Esophagus (tissue), 2 donors: ENCODE measurements around the gene MIB2. TPM values are rescaled to one million over a fixed set of nuclear protein-coding genes. Genes with fewer than 3 reads are reported as not detected.

Experiments
- H3K27ac ChIP-seq, 2 donors: one replicate each; pipeline ENCODE4 v1.5.1; 2013; ENCODE audit warnings: low read depth in 2 of 2, mild to moderate bottlenecking in 2 of 2, inconsistent platforms in 1 of 2, low read length in 1 of 2, moderate library complexity in 1 of 2
- H3K27me3 ChIP-seq, 2 donors: one replicate each; pipeline ENCODE4 v1.6.1; 2013; ENCODE audit warnings: low read length in 2 of 2, control low read depth in 1 of 2, mild to moderate bottlenecking in 1 of 2; ENCODE audit not compliant: insufficient read depth in 2 of 2, control insufficient read depth in 1 of 2
- H3K36me3 ChIP-seq, 2 donors: one replicate each; pipeline ENCODE4 v1.6.1; 2013; ENCODE audit warnings: low read length in 1 of 2; ENCODE audit not compliant: control insufficient read depth in 2 of 2, insufficient read depth in 2 of 2
- H3K4me1 ChIP-seq, 2 donors: one replicate each; pipeline ENCODE4 v1.6.1; 2013; ENCODE audit warnings: low read length in 1 of 2; ENCODE audit not compliant: control insufficient read depth in 2 of 2, insufficient read depth in 2 of 2
- H3K4me3 ChIP-seq, 2 donors: one replicate each; pipeline ENCODE4 v1.5.1; 2013; ENCODE audit warnings: low read length in 2 of 2, mild to moderate bottlenecking in 2 of 2, low read depth in 1 of 2, moderate library complexity in 1 of 2
- H3K9me3 ChIP-seq, 2 donors: one replicate each; pipeline ENCODE4 v1.6.1; 2013; ENCODE audit warnings: mild to moderate bottlenecking in 2 of 2, low read depth in 1 of 2, low read length in 1 of 2, moderate library complexity in 1 of 2; ENCODE audit not compliant: control insufficient read depth in 2 of 2, insufficient read depth in 1 of 2
- WGBS, 2 donors: extraction: QIAGEN DNeasy Blood & Tissue Kit; methylation state at CpG; one replicate each; pipeline ENCODE4 v1.1.7; 2013; 5-methylcytosine and 5-hydroxymethylcytosine counted together
- polyA plus RNA-seq, 2 donors: library from polyadenylated mRNA; stranded (reverse); fragments of 200-250 nt; gene quantifications; one replicate each; pipeline ENCODE4 v1.2.3, GENCODE V29; 2013
- donor health status: healthy with polysubstance abuse.
- donor health status: Bipolar disorder and iron deficiency.

MIB2 gene
- polyA plus RNA-seq, 2 donors, result 89.9 to 153 TPM

DNA sequence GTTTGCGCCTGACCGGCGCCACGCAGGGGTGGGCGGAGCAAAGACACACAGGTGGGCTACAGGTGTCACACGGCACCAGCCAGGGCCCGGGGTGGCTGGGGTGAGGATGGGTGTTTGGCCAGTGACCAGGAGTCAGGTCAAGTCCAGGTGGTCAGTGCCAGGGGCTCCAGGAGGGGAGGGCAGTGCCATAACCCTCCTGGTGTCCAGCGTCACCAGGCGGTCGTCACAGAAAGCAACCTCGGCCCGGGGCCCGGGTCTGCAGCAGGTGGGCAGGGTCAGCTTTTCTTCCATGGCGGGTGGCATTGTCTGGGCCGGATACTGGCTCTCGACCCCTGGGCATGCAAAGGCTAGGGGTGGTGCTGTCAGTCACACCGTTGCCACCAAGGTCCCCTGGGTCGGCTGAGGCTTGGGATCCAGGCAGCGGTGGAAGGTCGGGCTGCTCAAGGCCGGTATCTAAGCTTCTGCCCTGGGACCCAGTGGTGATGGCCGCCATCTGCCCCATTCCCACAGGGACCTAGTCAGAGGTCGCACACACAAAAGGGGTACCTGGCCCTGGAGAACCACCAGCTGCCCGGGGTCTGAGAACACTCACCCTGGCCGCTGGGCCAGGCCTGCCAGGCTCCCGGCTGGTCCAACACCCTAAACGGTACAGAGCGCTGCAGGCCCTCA lies 17.1 kb upstream of the MIB2 start:
- H3K27me3 ChIP-seq, result peaks cover 0 to 7% of the 10 kb centered on the region in 2 donors
- peaks cover 0 to 2% of the 10 kb centered on the region in 2 donors for H3K9me3 ChIP-seq
- 80 to 87% methylated on average over 28 of the region's 28 CpGs for WGBS, 2 donors
- no peak overlapping the region for H3K27ac ChIP-seq
- no peak overlapping the region for H3K4me3 ChIP-seq
- H3K36me3 ChIP-seq, result no peaks in the 10 kb centered on the region
- H3K4me1 ChIP-seq, result peaks cover 13 to 17% of the 10 kb centered on the region in 2 donors

DNA sequence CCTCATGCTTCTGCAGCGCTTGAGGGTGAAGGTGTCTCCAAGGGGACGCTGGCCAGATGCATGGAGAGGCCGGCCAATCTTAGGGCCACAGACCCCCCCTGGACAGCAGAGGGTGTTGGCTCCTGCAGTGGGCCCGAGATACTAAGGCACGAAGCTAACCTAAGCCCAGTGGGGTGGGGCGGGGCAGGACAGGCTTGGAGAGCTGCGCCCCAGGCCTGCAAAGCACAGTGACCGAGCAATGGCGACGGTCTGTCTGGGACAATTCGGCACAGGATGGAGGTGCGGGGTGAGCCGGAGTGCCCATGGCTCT lies 16.6 kb upstream of the MIB2 start:
- no peak overlapping the region for H3K4me3 ChIP-seq
- no peak overlapping the region for H3K27ac ChIP-seq
- WGBS, 2 donors, result 80 to 85% methylated on average over 13 of the region's 13 CpGs
- peaks cover 13 to 17% of the 10 kb centered on the region in 2 donors for H3K4me1 ChIP-seq
- peaks cover 0 to 2% of the 10 kb centered on the region in 2 donors for H3K9me3 ChIP-seq
- H3K36me3 ChIP-seq, result no peaks in the 10 kb centered on the region
- peaks cover 0 to 7% of the 10 kb centered on the region in 2 donors for H3K27me3 ChIP-seq

DNA sequence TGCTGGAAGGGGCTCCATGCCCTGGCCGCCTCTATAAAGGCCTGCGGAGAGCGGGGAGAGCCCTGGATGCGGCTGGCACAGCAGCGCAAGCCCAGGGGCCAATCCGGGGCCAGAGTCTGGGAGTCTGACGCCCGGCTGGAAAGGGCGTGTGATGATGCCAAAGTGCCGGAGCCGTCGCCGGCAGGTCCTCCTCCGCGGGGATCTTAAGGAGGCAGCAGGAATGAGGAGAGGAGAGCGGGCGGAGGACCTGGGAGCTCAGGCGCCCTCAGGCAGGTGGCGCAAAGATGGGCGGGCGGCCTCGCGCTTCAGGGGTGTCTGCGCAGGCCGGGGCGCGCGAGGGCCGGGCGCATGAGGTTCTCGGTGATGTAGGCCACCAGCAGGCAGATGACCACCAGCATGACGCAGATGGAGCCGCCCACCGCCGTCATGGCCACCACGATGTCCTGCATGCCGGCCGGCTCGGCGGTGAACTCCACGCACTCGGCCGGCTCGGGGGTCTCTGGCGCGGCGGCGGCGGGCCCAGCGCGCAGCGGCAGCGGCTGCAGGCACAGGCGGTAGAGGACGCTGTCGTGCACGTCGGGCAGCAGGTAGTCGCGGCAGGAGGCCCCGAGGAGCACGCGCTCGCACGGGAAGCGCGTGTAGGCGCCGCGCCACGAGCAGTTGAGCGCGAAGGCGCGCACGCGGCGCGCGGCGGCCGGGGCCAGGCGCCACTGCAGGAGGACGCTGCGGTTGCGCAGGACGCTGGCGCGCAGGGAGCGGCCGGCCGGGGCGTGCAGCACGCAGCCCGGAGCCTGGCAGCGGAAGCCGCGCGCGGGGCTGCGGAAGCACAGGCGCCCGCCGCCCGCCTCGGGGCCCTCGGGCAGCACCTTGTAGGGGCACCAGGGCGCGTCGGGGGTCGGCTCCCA lies 16.0 kb upstream of the MIB2 start:
- WGBS, 2 donors, result 10 to 16% methylated on average over 93 to 111 of the region's 111 CpGs
- H3K9me3 ChIP-seq, result peaks cover 0 to 2% of the 10 kb centered on the region in 2 donors
- H3K27me3 ChIP-seq, result peaks cover 0 to 7% of the 10 kb centered on the region in 2 donors
- H3K36me3 ChIP-seq, result no peaks in the 10 kb centered on the region
- no peak overlapping the region for H3K27ac ChIP-seq
- peaks cover 13 to 17% of the 10 kb centered on the region in 2 donors for H3K4me1 ChIP-seq
- peak overlapping the region; percentile 44 to 63 for H3K4me3 ChIP-seq

DNA sequence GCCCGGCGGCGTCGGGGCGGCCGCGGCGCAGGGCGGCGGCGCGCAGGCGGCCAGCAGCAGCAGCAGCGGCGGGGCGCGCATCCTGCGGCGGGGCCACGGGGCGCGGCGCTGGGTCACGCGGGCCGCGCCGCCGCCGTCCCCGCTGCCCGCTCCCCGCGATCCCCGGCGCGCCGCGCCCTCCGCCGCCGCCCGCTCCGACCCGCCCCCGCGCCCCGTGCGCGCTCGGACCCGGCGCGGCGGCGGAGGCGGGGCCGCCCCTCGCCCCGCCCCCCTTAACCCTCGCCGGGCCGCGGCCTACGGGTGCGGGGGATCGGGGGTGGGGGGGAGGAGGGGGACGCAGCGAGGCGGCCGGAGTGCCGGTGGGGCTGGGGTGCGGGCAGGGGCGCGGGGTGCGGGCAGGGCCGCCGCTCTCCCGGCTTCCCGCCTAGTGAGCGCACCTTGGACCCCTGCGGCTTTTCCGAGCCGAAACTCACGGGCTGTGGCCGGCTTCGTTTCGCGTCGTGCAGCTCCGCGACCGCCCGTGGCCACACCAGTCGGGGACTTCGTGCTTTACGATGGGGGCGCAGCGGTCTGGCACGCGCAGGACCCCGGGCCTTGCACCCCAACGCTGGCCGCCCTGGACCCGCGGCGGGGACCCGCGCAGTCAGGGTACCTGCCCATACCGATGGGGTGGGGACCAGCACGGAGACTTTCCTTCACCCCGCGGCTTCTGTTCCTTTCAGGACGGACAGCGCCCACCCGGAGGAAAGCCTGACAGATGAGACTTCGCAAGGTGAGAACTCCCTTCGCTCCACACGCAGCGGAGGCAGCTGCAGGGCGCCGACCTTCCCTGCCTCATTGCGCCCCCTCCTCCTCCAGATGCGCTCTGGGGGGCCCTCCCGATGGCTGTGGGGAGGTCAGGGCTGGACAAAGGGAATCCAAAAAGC lies 15.1 kb upstream of the MIB2 start, which contains the start of gene FNDC10:
TSS of gene FNDC10 (minus strand) at position 201 of the 926 bp plus-strand sequence. CDS start at position 81, 120 bp downstream.
- WGBS, 2 donors, result 3 to 7% methylated on average over 48 to 124 of the region's 125 CpGs
- peak within 1 kb of the TSS; percentile 56 to 63 for H3K4me3 ChIP-seq

DNA sequence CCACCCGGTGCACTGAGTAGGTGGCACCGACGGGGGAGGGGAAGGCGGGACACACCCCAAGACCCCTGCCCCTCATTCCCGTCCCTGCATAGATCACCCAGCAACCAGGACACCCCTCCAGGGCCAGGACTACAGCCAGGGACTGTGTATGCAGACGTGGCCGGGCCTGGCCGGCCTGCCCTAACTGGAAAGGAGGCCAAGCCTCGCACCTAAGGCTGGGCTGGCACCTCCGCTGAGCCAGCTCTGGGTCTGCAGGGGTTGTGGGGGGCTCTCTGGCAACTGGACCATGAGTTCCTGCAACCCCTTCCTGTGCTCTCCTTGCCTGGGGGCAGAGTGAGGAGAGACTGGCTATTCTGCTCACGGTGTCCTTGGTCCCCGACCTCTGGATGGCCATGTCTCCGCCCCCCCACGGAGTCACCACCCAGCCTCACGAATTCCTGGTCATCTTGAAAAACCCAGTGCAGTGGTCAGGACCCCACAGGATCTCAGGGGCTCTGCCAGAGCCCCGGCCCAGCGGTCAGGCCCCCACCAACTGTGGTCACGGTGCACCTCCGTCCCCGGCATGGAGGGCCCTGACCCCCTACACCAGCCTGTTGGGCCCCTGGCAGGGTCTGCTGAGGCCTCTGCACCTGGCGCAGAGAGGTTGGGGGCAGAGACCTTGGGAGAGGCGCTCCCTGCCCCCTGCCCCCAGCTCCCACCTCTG lies 14.3 kb upstream of the MIB2 start:
- peaks cover 13 to 17% of the 10 kb centered on the region in 2 donors for H3K4me1 ChIP-seq
- H3K36me3 ChIP-seq, result no peaks in the 10 kb centered on the region
- WGBS, 2 donors, result 69 to 71% methylated on average over 22 of the region's 22 CpGs
- H3K27me3 ChIP-seq, result peaks cover 0 to 7% of the 10 kb centered on the region in 2 donors
- H3K4me3 ChIP-seq, result peak overlapping the region in 1 of 2 donors; percentile 63
- no peak overlapping the region for H3K27ac ChIP-seq
- peaks cover 0 to 2% of the 10 kb centered on the region in 2 donors for H3K9me3 ChIP-seq

More for the DNA sequence above, 15.1 kb upstream of the MIB2 start, which contains the start of gene FNDC10:
- H3K36me3 ChIP-seq, result no peaks in the 10 kb centered on the region
- H3K9me3 ChIP-seq, result peaks cover 0 to 2% of the 10 kb centered on the region in 2 donors
- H3K27ac ChIP-seq, result no peak within 1 kb of the TSS
- H3K27me3 ChIP-seq, result peaks cover 0 to 7% of the 10 kb centered on the region in 2 donors
- peaks cover 13 to 17% of the 10 kb centered on the region in 2 donors for H3K4me1 ChIP-seq

DNA sequence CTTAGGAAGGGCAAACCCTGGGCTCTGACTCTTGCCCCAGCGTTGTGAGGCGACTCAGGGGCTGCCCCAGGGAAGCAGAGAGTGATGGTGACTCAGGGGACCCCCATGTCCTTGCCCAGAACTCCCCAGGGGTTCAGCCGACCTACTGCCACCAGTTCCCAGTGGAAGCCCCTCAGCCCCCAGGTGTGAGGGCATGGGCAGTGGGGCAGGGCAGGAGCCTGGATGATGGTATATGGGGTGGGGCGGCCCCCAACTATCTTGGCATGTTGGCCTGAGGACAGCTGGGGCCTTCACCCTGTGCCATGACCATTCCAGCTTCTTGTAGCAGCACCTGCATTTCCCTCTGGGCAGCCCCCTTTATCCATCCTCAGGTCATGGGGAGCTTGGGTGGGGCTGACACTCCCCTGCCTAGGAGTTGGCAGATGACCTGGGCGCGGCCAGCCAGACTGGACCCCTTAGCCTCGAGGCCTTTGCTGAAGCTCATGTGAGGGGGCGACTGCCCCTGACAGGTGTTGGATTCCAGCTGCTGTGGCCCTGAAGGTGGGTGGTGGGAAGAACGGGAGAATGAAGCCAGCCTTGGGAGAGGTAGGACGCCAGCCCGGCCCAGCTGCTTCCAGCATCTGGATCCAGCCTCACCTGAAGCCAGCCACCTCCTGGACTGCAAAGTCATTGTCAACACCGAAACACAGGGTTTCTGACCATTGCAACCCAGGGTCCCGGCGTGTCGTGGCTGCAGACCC lies 13.6 kb upstream of the MIB2 start:
- WGBS, 2 donors, result 88 to 90% methylated on average over 15 of the region's 15 CpGs
- peaks cover 0 to 7% of the 10 kb centered on the region in 2 donors for H3K27me3 ChIP-seq
- H3K36me3 ChIP-seq, result no peaks in the 10 kb centered on the region
- H3K9me3 ChIP-seq, result peaks cover 0 to 2% of the 10 kb centered on the region in 2 donors
- peaks cover 13 to 17% of the 10 kb centered on the region in 2 donors for H3K4me1 ChIP-seq
- H3K4me3 ChIP-seq, result no peak overlapping the region
- no peak overlapping the region for H3K27ac ChIP-seq

DNA sequence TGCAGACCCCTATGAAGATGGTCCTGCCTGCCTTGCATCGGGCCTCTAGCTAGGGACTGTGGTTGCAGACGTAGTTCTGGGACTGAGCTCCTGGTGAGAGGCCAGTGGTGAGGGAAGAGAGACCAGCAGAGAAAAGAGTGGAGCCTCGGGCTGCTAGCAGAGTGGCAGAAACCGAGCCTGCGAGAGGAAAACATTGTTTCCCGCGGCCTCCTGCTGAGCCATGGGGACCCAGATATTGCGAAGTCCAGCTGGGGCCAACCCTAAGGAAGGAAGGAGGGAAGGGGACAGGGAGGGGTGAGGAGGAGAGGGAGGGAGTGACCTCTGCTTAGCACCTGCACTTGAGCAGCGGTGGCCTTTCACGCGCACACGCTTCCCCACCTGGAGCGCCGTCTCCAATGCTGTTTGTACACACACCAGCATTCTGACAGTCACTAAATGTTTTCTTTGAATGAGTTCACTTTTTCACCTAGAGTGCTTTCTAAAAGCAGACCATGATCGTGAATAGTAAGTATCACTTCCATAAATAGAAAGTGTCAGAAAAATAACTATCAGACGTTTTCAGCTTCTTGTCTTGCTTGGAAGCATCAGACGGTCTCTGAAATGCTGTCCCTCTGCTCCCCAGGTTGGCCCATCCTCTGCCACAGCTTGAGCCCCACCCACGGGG lies 12.9 kb upstream of the MIB2 start:
- Histone ChIP-seq H3K36me3 (no peaks in the 10 kb centered on the region), H3K27me3 (peaks cover 0 to 7% of the 10 kb centered on the region in 2 donors), H3K4me1 (peaks cover 13 to 15% of the 10 kb centered on the region in 2 donors), H3K4me3 (no peak overlapping the region), H3K9me3 (peaks cover 0 to 2% of the 10 kb centered on the region in 2 donors), H3K27ac (no peak overlapping the region)
- 64 to 67% methylated on average over 18 of the region's 18 CpGs for WGBS, 2 donors

DNA sequence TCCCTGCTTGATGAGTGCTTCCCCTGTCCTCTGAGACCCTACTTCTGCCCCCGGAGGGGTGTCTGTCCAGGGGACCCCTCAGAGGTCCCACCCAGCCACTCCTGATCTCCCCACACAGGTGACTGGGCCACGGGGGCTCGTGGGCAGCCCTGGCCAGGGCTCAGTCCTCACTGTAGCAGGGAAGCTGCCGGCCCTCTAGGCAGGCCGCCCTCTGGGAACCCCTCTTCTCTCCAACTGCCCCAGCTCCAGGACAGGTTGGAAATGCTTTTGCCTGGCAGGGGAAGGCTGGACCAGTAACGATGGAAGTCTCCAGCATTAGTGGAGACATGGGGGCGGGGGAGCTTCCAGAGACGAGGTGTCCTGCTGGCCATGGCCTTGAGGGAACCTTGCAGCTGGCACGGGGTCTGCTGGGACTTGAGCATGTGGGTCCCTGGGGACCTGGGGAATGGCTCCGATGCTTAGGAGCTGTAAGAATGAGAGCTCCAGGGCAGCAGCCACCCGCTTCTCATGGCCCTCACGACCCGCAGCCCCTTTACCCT lies 12.3 kb upstream of the MIB2 start:
- peaks cover 0 to 7% of the 10 kb centered on the region in 2 donors for H3K27me3 ChIP-seq
- H3K27ac ChIP-seq, result no peak overlapping the region
- H3K9me3 ChIP-seq, result no peaks in the 10 kb centered on the region
- 72 to 78% methylated on average over 13 of the region's 13 CpGs for WGBS, 2 donors
- no peak overlapping the region for H3K4me3 ChIP-seq
- peaks cover 10 to 14% of the 10 kb centered on the region in 2 donors for H3K4me1 ChIP-seq
- no peaks in the 10 kb centered on the region for H3K36me3 ChIP-seq
